A172 (cell line): ENCODE results near the gene HBEGF. TPM values are rescaled to one million over a fixed set of nuclear protein-coding genes. Genes with fewer than 3 reads are reported as not detected.

ENCODE experiments used
- DNase-seq: peaks from one replicate; pipeline ENCODE4 v3.0.0-alpha.2; 2015; ENCODE audit warnings: low spot score
- total RNA-seq: library from RNA; depleted of rRNA; stranded (reverse); fragments of >200 nt; shearing (Covaris generic); gene quantifications from 2 replicates; pipeline ENCODE4 v1.2.3, GENCODE V29; 2014; rRNA removed

The HBEGF gene
- total RNA-seq, 1 experiment from 2014 or later: 17.4 TPM

GRCh38 chr5:140302786-140303639 is 43.4 kb downstream of the HBEGF start, which contains the start of gene PFDN1:
PFDN1 (minus strand) TSS chr5:140303101; CDS start chr5:140303073, 28 bp downstream.
- peak; percentile 97 for DNase-seq

GRCh38 chr5:140301136-140301535 is 45.3 kb downstream of the HBEGF start:
- DNase-seq: no peak

GRCh38 chr5:140299056-140299455 is 47.3 kb downstream of the HBEGF start:
- no peak for DNase-seq

- peak; percentile 75 for DNase-seq
Observed at GRCh38 chr5:140298183-140298601, 48.2 kb downstream of the HBEGF start.

- no peak for DNase-seq
Observed at GRCh38 chr5:140297283-140297682, 49.1 kb downstream of the HBEGF start.

GRCh38 chr5:140296289-140296688 is 50.1 kb downstream of the HBEGF start:
- DNase-seq: no peak

- peak; percentile 91 for DNase-seq
Observed at GRCh38 chr5:140295414-140295813, 51.0 kb downstream of the HBEGF start.

- DNase-seq: no peak
Observed at GRCh38 chr5:140294753-140295152, 51.6 kb downstream of the HBEGF start.

- no peak for DNase-seq
Observed at GRCh38 chr5:140293849-140294100, 52.6 kb downstream of the HBEGF start.

- DNase-seq: no peak
Observed at GRCh38 chr5:140293091-140293848, 53.1 kb downstream of the HBEGF start.

GRCh38 chr5:140292212-140293036 is 54.0 kb downstream of the HBEGF start:
- DNase-seq: no peak

GRCh38 chr5:140287801-140288521 is 58.4 kb downstream of the HBEGF start:
- no peak for DNase-seq

- DNase-seq: no peak
Observed at GRCh38 chr5:140286424-140286823, 60.0 kb downstream of the HBEGF start.

- no peak for DNase-seq
Observed at GRCh38 chr5:140284013-140284412, 62.4 kb downstream of the HBEGF start.

Other genes with a start within 250 kb of the HBEGF start
- 10.6 and 11.5 TPM in 2 replicates for gene PURA, start 232.5 kb downstream of the HBEGF start, total RNA-seq
- 2.5 and 3.2 TPM in 2 replicates for gene IGIP, start 220.7 kb downstream of the HBEGF start, total RNA-seq
- gene CYSTM1, start 171.4 kb downstream of the HBEGF start, total RNA-seq: 48.4 and 54.9 TPM in 2 replicates
- 201 and 255 TPM in 2 replicates for gene PFDN1, start 43.5 kb downstream of the HBEGF start, total RNA-seq
- gene SLC4A9, start 13.6 kb upstream of the HBEGF start, total RNA-seq: not detected in 2 replicates
- gene ANKHD1, start 55.2 kb upstream of the HBEGF start, total RNA-seq: 49.3 and 51.3 TPM in 2 replicates
- gene EIF4EBP3, start 201.1 kb upstream of the HBEGF start, total RNA-seq: not detected in 2 replicates
- 55.0 and 57.1 TPM in 2 replicates for gene SRA1, start 210.9 kb upstream of the HBEGF start, total RNA-seq
- 5.9 and 6.1 TPM in 2 replicates for gene APBB3, start 218.0 kb upstream of the HBEGF start, total RNA-seq
- gene SLC35A4, start 218.2 kb upstream of the HBEGF start, total RNA-seq: 51.2 and 59.8 TPM in 2 replicates